ENCODE measurements around the gene PTPN9.
"Not testable (repeated sequence)": the region's sequence is repeated elsewhere in the genome, so short reads cannot be mapped to it uniquely, and the experiment has no call there.

The PTPN9 gene

DNA sequence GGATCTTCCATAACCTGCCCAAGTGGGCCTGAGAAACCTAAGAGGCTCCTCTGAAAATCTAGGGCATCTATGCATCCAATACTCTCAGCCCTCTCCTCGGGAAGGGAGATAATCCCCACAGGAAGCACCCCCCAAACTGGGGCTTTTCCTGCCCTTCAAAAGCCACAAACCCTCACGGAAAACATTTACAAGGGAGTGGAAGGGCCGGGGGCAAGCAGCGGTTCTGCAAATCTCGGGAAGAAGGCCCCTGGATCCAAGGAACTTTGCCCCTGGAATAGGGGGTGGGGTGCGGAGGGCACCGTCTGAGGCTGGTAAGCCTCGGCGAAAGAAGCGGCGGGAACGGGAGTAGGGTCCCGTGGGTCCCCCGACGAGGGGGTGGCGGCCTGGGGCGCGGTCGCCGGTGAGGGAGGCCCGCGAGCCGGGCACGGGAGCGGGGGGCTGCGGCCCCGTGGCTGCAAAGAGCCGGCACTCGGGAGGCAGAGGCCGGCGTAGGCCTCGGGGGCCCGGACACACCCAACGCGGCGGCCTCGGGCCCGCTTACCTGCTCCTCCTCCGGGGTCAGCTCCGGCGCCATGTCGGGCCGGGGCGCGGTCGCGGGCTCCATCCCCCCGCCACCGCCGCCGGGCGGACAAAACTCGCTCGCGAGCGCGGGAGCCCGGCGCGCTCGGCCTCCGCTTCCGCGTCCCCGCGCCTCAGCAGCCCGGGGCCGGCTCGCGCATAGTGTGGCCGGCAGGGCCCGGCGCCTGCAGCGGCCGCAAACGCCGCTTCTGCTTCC is 755 bp downstream of the PTPN9 start:
- peak overlapping the region; percentile 97 for H3K9ac ChIP-seq (ENCODE audit: low read length)
- H3K4me1 ChIP-seq (ENCODE audit: control insufficient read depth, insufficient read depth, low read length), result peaks cover 22% of the 10 kb centered on the region
- peak overlapping the region; percentile 88 for H3K4me3 ChIP-seq (ENCODE audit: low read depth, low read length)
- H3K36me3 ChIP-seq (ENCODE audit: control insufficient read depth, insufficient read depth, low read length), result no peaks in the 10 kb centered on the region; the same call in 1 of the 2 replicates
- no peaks in the 10 kb centered on the region for H3K9me3 ChIP-seq (ENCODE audit: control insufficient read depth, insufficient read depth, low read depth, low read length)
- peak overlapping the region; percentile 97 for H3K27ac ChIP-seq (ENCODE audit: low read depth, low read length)
- H3K27me3 ChIP-seq (ENCODE audit: control insufficient read depth, insufficient read depth, low read length), result no peaks in the 10 kb centered on the region

DNA sequence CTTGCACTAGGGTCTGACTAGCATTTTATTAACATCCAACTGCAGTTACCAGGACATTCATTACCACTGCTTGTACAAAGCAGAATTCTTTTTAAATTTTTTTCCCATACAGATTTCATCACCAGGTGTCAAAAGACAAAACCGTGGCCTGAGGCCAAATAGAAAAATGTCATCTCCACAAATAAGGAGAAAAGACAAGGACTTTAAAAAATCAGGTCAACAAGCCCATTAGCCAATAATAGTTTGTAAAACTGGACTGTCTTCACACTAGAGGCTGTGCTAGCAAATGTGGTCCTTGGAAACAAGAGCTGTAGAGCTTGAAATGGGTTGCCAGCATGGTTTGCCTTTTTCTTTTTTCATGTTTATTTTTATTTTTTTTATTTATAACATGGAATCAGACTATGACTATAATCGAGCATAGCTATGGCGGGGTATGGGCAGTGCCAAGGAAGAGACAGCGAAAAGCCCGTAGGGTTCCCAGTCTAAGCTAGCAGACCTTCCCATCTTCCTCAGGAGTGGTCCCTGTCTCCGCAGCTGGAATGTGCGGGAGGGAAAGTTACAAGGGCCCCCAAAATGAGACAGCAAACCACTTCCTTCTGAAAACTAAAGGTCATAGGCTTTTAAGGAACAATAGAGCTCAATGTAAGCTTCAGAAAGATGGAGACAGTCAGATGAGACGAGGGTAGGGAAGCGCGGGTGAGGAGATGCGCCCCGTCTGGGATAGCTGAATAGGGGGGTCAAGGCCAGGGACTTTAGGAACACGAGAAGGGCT is 1.5 kb downstream of the PTPN9 start:
- Histone ChIP-seq H3K27ac (ENCODE audit: low read depth, low read length) (peak overlapping the region; percentile 97; the same call in 1 of the 2 replicates), H3K9ac (ENCODE audit: low read length) (peak overlapping the region; percentile 97), H3K4me3 (ENCODE audit: low read depth, low read length) (peak overlapping the region; percentile 88), H3K4me1 (ENCODE audit: control insufficient read depth, insufficient read depth, low read length) (peaks cover 29% of the 10 kb centered on the region), H3K36me3 (ENCODE audit: control insufficient read depth, insufficient read depth, low read length) (no peaks in the 10 kb centered on the region; the same call in 1 of the 2 replicates), H3K9me3 (ENCODE audit: control insufficient read depth, insufficient read depth, low read depth, low read length) (no peaks in the 10 kb centered on the region), H3K27me3 (ENCODE audit: control insufficient read depth, insufficient read depth, low read length) (no peaks in the 10 kb centered on the region)

DNA sequence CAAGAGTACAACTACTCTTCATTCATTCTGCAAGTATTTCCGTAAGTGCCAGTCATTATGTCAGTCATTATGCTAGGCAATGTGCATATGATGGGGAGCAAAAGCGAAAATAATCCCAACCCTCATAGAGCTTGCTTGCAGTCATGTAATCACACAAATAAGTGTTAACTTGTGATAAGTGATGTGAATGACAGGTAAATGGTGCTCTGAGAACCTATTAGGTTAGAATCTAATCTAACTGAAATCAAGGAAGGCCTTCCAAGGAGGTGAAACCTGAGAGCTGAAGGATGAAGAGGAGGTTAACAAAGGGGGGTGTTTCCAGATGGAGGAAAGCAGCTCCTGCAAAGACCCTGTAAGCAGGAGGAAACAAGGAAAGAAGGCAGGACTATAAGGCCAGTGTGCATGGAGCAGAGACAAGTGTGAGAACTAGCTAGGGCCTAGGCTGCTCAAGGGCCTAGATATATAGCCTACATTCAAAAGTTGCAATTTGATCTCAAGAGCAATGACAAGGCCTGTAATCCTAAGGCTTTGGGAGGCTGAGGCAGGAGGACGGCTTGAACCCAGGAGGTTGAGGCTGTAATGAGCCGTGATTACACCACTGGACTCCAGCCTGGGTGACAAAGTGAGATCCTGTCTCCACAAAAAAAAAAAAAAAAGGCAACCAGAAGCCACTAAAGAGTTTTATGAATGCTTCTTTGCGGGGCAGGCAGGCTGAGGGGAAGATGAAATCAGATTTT is 5.3 kb downstream of the PTPN9 start:
- no peaks in the 10 kb centered on the region for H3K27me3 ChIP-seq (ENCODE audit: control insufficient read depth, insufficient read depth, low read length)
- peaks cover 24% of the 10 kb centered on the region for H3K4me1 ChIP-seq (ENCODE audit: control insufficient read depth, insufficient read depth, low read length)
- no peaks in the 10 kb centered on the region for H3K9me3 ChIP-seq (ENCODE audit: control insufficient read depth, insufficient read depth, low read depth, low read length)
- H3K36me3 ChIP-seq (ENCODE audit: control insufficient read depth, insufficient read depth, low read length), result peaks cover 5% of the 10 kb centered on the region
- no peak overlapping the region for H3K27ac ChIP-seq (ENCODE audit: low read depth, low read length)
- no peak overlapping the region for H3K9ac ChIP-seq (ENCODE audit: low read length)
- no peak overlapping the region for H3K4me3 ChIP-seq (ENCODE audit: low read depth, low read length)

DNA sequence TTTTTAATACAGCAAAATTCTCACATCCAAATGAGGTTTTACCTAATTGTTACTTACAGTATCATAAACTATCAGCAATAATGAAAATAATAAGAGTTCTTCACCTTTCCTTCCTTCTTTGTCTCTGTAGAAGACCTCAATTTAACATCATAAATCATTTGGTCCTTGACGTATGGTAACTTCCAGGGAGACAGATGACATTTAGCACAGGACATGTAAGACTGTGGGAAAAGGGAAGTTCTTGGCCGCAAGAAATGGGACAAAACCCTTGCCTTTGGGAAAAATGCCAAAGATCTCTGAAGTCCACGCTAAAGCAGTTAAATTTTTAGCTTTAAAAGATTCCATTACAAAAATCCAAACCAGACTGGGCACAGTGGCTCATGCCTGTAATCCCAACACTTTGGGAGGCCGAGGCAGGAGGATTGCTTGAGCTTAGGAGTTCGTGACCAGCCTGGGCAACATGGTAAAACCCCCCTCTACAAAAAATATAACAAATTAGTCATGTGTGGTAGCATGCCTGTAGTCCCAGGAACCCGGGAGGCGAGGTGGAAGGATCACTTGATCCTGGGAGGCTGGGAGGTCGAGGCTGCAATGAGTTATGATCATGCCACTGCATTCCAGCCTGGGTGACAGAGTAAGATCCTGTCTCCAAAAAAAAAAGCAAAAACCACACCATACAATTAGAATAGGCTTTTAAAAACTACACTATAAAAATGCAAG is 8.8 kb downstream of the PTPN9 start:
- no peaks in the 10 kb centered on the region for H3K27me3 ChIP-seq (ENCODE audit: control insufficient read depth, insufficient read depth, low read length)
- H3K36me3 ChIP-seq (ENCODE audit: control insufficient read depth, insufficient read depth, low read length), result peaks cover 5% of the 10 kb centered on the region
- H3K4me1 ChIP-seq (ENCODE audit: control insufficient read depth, insufficient read depth, low read length), result peaks cover 16% of the 10 kb centered on the region
- H3K9ac ChIP-seq (ENCODE audit: low read length), result no peak overlapping the region
- H3K27ac ChIP-seq (ENCODE audit: low read depth, low read length), result no peak overlapping the region
- H3K9me3 ChIP-seq (ENCODE audit: control insufficient read depth, insufficient read depth, low read depth, low read length), result no peaks in the 10 kb centered on the region
- no peak overlapping the region for H3K4me3 ChIP-seq (ENCODE audit: low read depth, low read length)

DNA sequence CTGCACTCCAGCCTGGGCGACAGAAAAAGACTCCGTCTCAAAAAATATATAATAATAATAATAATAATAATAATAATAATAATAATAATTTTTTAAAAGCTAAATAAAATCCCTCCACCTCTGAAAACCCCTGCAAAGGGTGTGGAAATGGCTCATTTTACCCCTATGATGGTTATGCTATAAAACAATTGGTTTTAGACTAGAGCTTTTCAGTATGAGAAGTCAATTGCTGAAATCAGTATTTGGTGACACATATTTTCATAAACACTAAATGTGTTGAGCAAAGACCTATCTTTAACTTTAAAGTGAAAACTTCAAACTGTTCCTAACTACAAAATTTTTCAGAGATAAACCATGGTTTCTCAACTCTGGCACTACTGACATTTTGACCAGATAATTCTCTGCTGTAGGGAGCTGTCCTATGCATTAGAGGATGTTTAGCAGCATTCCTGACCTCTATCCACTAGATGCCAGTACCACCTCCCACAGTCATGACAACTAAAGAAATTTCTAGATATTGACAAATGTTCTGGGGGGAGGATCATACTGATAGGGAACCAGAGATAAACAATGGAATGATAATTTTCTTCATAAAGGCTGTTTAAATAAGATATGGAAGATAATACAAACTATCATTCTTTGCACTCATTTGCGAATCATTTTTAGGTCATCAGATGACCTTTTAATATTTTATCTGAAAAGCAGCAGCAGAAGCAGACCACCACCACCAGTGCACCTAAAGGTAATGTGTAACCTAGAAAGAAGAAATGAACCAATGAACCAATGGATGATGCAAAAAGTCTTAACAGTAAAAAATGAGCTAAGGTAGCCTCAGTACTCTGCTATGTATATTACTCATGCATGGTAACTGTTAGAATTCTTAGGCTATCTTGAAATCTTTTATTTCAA is 13.8 kb downstream of the PTPN9 start:
- Histone ChIP-seq H3K9ac (ENCODE audit: low read length) (no peak overlapping the region), H3K4me1 (ENCODE audit: control insufficient read depth, insufficient read depth, low read length) (no peaks in the 10 kb centered on the region), H3K9me3 (ENCODE audit: control insufficient read depth, insufficient read depth, low read depth, low read length) (no peaks in the 10 kb centered on the region), H3K27me3 (ENCODE audit: control insufficient read depth, insufficient read depth, low read length) (no peaks in the 10 kb centered on the region), H3K4me3 (ENCODE audit: low read depth, low read length) (no peak overlapping the region), H3K27ac (ENCODE audit: low read depth, low read length) (no peak overlapping the region), H3K36me3 (ENCODE audit: control insufficient read depth, insufficient read depth, low read length) (peaks cover 5% of the 10 kb centered on the region)

DNA sequence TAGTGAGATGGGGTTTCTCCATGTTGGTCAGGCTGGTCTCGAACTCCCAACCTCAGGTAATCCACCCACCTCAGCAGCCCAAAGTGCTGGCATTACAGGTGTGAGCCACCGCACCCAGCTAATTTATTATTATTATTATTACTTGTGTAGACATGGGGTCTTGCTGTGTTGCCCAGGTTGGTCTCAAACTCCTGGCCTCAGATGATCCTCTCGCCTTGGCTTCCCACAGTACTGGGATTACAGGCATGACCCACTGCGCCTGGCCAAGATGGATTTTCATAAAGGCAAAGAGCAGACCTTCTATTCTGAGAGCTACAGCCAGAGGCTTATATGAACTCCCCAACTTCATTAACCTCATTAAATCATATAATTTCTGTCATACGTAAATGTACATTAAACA is 17.2 kb downstream of the PTPN9 start:
- H3K27ac ChIP-seq (ENCODE audit: low read depth, low read length), result no peak overlapping the region
- H3K9ac ChIP-seq (ENCODE audit: low read length), result no peak overlapping the region
- no peaks in the 10 kb centered on the region for H3K9me3 ChIP-seq (ENCODE audit: control insufficient read depth, insufficient read depth, low read depth, low read length)
- no peak overlapping the region for H3K4me3 ChIP-seq (ENCODE audit: low read depth, low read length)
- H3K27me3 ChIP-seq (ENCODE audit: control insufficient read depth, insufficient read depth, low read length), result no peaks in the 10 kb centered on the region
- no peaks in the 10 kb centered on the region for H3K4me1 ChIP-seq (ENCODE audit: control insufficient read depth, insufficient read depth, low read length)
- no peaks in the 10 kb centered on the region; the same call in 1 of the 2 replicates for H3K36me3 ChIP-seq (ENCODE audit: control insufficient read depth, insufficient read depth, low read length)

DNA sequence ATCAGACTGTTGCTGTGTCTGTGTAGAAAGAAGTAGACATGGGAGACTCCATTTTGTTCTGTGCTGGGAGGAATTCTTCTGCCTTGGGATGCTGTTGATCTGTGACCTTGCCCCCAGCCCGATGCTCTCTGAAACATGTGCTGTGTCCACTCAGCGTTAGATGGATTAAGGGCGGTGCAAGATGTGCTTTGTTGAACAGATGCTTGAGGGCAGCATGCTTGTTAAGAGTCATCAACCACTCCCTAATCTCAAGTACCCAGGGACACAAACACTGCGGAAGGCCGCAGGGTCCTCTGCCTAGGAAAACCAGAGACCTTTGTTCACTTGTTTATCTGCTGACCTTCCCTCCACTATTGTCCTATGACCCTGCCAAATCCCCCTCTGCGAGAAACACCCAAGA is 19.8 kb downstream of the PTPN9 start:
- H3K27ac ChIP-seq (ENCODE audit: low read depth, low read length); H3K9ac ChIP-seq (ENCODE audit: low read length); H3K4me1 ChIP-seq (ENCODE audit: control insufficient read depth, insufficient read depth, low read length); H3K9me3 ChIP-seq (ENCODE audit: control insufficient read depth, insufficient read depth, low read depth, low read length); H3K4me3 ChIP-seq (ENCODE audit: low read depth, low read length); H3K27me3 ChIP-seq (ENCODE audit: control insufficient read depth, insufficient read depth, low read length); H3K36me3 ChIP-seq (ENCODE audit: control insufficient read depth, insufficient read depth, low read length): not testable (repeated sequence)

DNA sequence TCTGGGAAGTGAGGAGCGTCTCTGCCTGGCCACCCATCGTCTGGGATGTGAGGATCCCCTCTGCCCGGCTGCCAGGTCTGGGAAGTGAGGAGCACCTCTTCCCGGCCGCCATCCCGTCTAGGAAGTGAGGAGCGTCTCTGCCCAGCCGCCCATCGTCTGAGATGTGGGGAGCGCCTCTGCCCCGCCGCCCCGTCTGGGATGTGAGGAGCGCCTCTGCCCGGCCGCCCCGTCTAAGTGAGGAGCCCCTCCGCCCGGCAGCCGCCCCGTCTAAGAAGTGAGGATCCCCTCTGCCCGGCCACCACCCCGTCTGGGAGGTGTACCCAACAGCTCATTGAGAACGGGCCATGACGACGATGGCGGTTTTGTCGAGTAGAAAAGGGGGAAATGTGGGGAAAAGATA is 20.2 kb downstream of the PTPN9 start:
- not testable (repeated sequence) for H3K4me1 ChIP-seq (ENCODE audit: control insufficient read depth, insufficient read depth, low read length); H3K9me3 ChIP-seq (ENCODE audit: control insufficient read depth, insufficient read depth, low read depth, low read length); H3K4me3 ChIP-seq (ENCODE audit: low read depth, low read length); H3K27me3 ChIP-seq (ENCODE audit: control insufficient read depth, insufficient read depth, low read length); H3K36me3 ChIP-seq (ENCODE audit: control insufficient read depth, insufficient read depth, low read length); H3K27ac ChIP-seq (ENCODE audit: low read depth, low read length); H3K9ac ChIP-seq (ENCODE audit: low read length)

DNA sequence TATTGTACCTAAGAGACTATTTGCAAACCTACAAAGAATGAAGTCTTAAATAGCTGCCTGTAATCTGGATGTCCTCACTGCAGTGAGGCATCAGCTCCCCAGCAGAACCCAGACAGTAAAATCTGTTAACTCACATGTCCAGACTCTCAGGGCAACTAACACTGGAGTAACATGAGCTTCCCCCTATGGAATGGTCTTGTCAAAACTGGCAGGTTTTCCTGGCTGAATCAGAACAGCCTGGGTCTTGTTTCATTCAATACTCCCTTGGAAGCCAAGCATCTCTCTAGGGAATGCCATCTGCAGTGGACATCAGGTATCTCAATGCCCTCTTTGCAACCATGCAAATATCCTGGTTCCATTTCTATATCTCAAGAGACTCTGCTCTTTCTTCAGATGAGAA is 24.4 kb downstream of the PTPN9 start:
- peaks cover 3% of the 10 kb centered on the region; the same call in 1 of the 2 replicates for H3K4me1 ChIP-seq (ENCODE audit: control insufficient read depth, insufficient read depth, low read length)
- H3K9me3 ChIP-seq (ENCODE audit: control insufficient read depth, insufficient read depth, low read depth, low read length), result no peaks in the 10 kb centered on the region
- no peak overlapping the region for H3K4me3 ChIP-seq (ENCODE audit: low read depth, low read length)
- no peaks in the 10 kb centered on the region for H3K27me3 ChIP-seq (ENCODE audit: control insufficient read depth, insufficient read depth, low read length)
- H3K9ac ChIP-seq (ENCODE audit: low read length), result no peak overlapping the region
- H3K36me3 ChIP-seq (ENCODE audit: control insufficient read depth, insufficient read depth, low read length), result no peaks in the 10 kb centered on the region
- no peak overlapping the region for H3K27ac ChIP-seq (ENCODE audit: low read depth, low read length)

DNA sequence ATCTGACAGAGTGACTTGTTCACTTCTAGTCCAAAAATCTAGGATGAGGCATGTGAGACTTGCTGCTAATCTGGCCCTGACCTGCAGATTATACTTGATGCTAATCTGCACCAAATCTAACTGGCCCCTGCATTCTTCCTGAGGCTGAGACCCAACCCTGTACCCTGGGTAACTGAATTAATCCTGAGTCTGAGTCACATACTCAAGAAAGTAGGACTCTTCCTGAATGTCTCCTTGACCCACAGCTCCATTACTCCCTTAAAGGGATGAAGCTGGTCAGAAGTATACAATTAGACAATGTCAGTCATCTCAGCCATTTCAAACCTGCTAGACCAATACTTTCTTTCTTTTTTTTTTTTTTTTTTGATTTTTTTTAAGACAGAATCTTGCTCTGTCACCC is 25.5 kb downstream of the PTPN9 start:
- no peak overlapping the region for H3K27ac ChIP-seq (ENCODE audit: low read depth, low read length)
- H3K36me3 ChIP-seq (ENCODE audit: control insufficient read depth, insufficient read depth, low read length), result no peaks in the 10 kb centered on the region
- no peak overlapping the region for H3K9ac ChIP-seq (ENCODE audit: low read length)
- no peaks in the 10 kb centered on the region for H3K9me3 ChIP-seq (ENCODE audit: control insufficient read depth, insufficient read depth, low read depth, low read length)
- H3K4me3 ChIP-seq (ENCODE audit: low read depth, low read length), result no peak overlapping the region
- H3K27me3 ChIP-seq (ENCODE audit: control insufficient read depth, insufficient read depth, low read length), result no peaks in the 10 kb centered on the region
- peaks cover 3% of the 10 kb centered on the region; the same call in 1 of the 2 replicates for H3K4me1 ChIP-seq (ENCODE audit: control insufficient read depth, insufficient read depth, low read length)
